IPS-15b (cell line): ENCODE results near the gene MDK.
"Not testable (repeated sequence)": the region's sequence is repeated elsewhere in the genome, so short reads cannot be mapped to it uniquely, and the experiment has no call there.

Experiments
- H3K27me3 ChIP-seq: one replicate; pipeline ENCODE4 v1.6.1; 2013; ENCODE audit warnings: low read length; ENCODE audit not compliant: control insufficient read depth, insufficient read depth
- H3K36me3 ChIP-seq: one replicate; pipeline ENCODE4 v1.6.1; 2013; ENCODE audit warnings: low read length; ENCODE audit not compliant: control insufficient read depth, insufficient read depth
- H3K4me1 ChIP-seq: one replicate; pipeline ENCODE4 v1.6.1; 2013; ENCODE audit warnings: mild to moderate bottlenecking, low read length; ENCODE audit not compliant: control insufficient read depth, insufficient read depth
- H3K4me3 ChIP-seq: one replicate; pipeline ENCODE4 v1.5.1; 2013; ENCODE audit warnings: low read depth, low read length
- H3K9ac ChIP-seq: one replicate; pipeline ENCODE4 v1.6.1; 2013; ENCODE audit warnings: low read depth, mild to moderate bottlenecking, low read length
- H3K9me3 ChIP-seq: one replicate; pipeline ENCODE4 v1.6.1; 2013; ENCODE audit warnings: mild to moderate bottlenecking, low read length; ENCODE audit not compliant: control insufficient read depth, insufficient read depth

The MDK gene

GRCh38 chr11:46373787-46374740 is 7.4 kb upstream of the MDK start:
- H3K36me3 ChIP-seq: peaks cover 76% of the 10 kb centered on the region
- H3K9ac ChIP-seq: no peak overlapping the region
- no peak overlapping the region for H3K4me3 ChIP-seq
- H3K9me3 ChIP-seq: no peaks in the 10 kb centered on the region
- no peaks in the 10 kb centered on the region for H3K27me3 ChIP-seq
- peaks cover 3% of the 10 kb centered on the region for H3K4me1 ChIP-seq

- Histone ChIP-seq H3K36me3 (peaks cover 71% of the 10 kb centered on the region), H3K9me3 (no peaks in the 10 kb centered on the region), H3K9ac (no peak overlapping the region), H3K27me3 (no peaks in the 10 kb centered on the region), H3K4me3 (no peak overlapping the region), H3K4me1 (peaks cover 3% of the 10 kb centered on the region)
These were observed 6.7 kb upstream of the MDK start for GRCh38 chr11:46374815-46375214.

- Histone ChIP-seq H3K9ac (no peak overlapping the region), H3K27me3 (no peaks in the 10 kb centered on the region), H3K36me3 (peaks cover 63% of the 10 kb centered on the region), H3K4me1 (peaks cover 3% of the 10 kb centered on the region), H3K9me3 (no peaks in the 10 kb centered on the region), H3K4me3 (no peak overlapping the region)
These were observed 5.9 kb upstream of the MDK start for GRCh38 chr11:46375392-46376101.

- Histone ChIP-seq H3K36me3 (peaks cover 58% of the 10 kb centered on the region), H3K4me1 (peaks cover 3% of the 10 kb centered on the region), H3K9ac (no peak overlapping the region), H3K27me3 (no peaks in the 10 kb centered on the region), H3K9me3 (no peaks in the 10 kb centered on the region), H3K4me3 (no peak overlapping the region)
These were observed 5.0 kb upstream of the MDK start for GRCh38 chr11:46376258-46377050.

GRCh38 chr11:46377290-46377689 is 4.2 kb upstream of the MDK start:
- H3K9ac ChIP-seq: no peak overlapping the region
- no peaks in the 10 kb centered on the region for H3K27me3 ChIP-seq
- H3K36me3 ChIP-seq: peaks cover 51% of the 10 kb centered on the region
- H3K4me1 ChIP-seq: peaks cover 3% of the 10 kb centered on the region
- H3K4me3 ChIP-seq: no peak overlapping the region
- H3K9me3 ChIP-seq: no peaks in the 10 kb centered on the region

- Histone ChIP-seq H3K9me3 (no peaks in the 10 kb centered on the region), H3K4me3 (no peak overlapping the region), H3K27me3 (no peaks in the 10 kb centered on the region), H3K36me3 (peaks cover 48% of the 10 kb centered on the region), H3K4me1 (peaks cover 6% of the 10 kb centered on the region), H3K9ac (no peak overlapping the region)
These were observed 3.6 kb upstream of the MDK start for GRCh38 chr11:46377831-46378230.

GRCh38 chr11:46378296-46378695 is 3.2 kb upstream of the MDK start:
- H3K9ac ChIP-seq: no peak overlapping the region
- H3K36me3 ChIP-seq: peaks cover 48% of the 10 kb centered on the region
- H3K4me1 ChIP-seq: peaks cover 8% of the 10 kb centered on the region
- H3K27me3 ChIP-seq: no peaks in the 10 kb centered on the region
- no peaks in the 10 kb centered on the region for H3K9me3 ChIP-seq
- H3K4me3 ChIP-seq: no peak overlapping the region

- H3K4me1 ChIP-seq: peaks cover 9% of the 10 kb centered on the region
- no peak overlapping the region for H3K9ac ChIP-seq
- H3K4me3 ChIP-seq: peak overlapping the region; percentile 66
- no peaks in the 10 kb centered on the region for H3K9me3 ChIP-seq
- peaks cover 45% of the 10 kb centered on the region for H3K36me3 ChIP-seq
- H3K27me3 ChIP-seq: no peaks in the 10 kb centered on the region
These were observed 2.5 kb upstream of the MDK start for GRCh38 chr11:46378811-46379481.

GRCh38 chr11:46379482-46380293 is 1.8 kb upstream of the MDK start:
- Histone ChIP-seq H3K4me3 (peak overlapping the region; percentile 66), H3K36me3 (peaks cover 37% of the 10 kb centered on the region)
- not testable (repeated sequence) for H3K27me3 ChIP-seq, H3K9ac ChIP-seq, H3K9me3 ChIP-seq, H3K4me1 ChIP-seq

- H3K4me3 ChIP-seq: peak overlapping the region; percentile 66
- peak overlapping the region; percentile 76 for H3K9ac ChIP-seq
- H3K4me1 ChIP-seq: peaks cover 9% of the 10 kb centered on the region
- peaks cover 32% of the 10 kb centered on the region for H3K36me3 ChIP-seq
- H3K9me3 ChIP-seq: no peaks in the 10 kb centered on the region
- no peaks in the 10 kb centered on the region for H3K27me3 ChIP-seq
These were observed 975 bp upstream of the MDK start for GRCh38 chr11:46380340-46381047.
